Activated CD4-positive, CD25-positive, alpha-beta regulatory T cell treated with anti-CD3 and anti-CD28 coated beads, Interleukin-2, amount 50 U/mL, for 72 hours (primary cell): ENCODE measurements around the gene ANO8.
"Not testable (repeated sequence)": the region's sequence is repeated elsewhere in the genome, so short reads cannot be mapped to it uniquely, and the experiment has no call there.

Source experiments
- DNase-seq: peaks from one replicate; pipeline ENCODE4 v3.0.0; 2021

ANO8 gene

DNA sequence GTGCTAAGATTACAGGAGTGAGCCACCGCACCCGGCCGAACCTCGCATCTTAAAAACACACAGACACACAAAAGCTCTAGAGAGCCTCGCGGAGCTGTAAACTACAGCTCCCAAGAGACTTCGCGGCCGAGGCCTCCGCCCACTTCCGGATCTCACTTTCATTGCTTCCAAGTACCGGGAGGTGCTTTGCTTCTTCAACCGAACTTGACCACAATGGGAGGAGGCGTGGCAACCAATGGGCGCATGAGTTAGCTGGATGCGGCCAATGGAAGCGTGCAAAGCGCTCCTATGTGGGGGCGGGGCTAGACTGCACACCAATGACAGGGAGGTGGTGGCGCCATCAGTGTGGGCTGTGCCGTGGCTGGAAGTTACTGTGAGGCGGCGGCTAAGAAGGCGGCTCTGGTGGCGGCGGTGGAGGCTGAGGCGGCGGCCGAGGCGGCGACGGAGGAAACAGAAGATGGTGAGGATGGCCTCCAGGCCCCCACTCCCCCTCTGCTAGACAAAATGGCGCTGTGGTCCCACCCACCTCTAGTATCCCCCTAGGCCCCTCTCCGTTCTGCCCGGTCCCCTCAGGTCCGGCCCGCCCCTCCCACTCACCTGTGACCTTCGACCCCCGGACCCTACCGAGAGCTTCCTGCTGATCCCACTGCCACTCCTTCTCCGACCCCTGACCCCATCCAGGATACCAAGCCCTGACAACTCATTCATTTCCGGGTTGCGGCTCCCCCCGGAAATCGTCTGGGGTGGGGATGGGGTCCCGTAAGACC, 25.3 kb downstream of the ANO8 start, which contains the start of gene DDA1:
DDA1 (plus strand) TSS at position 366 of the 767 bp plus-strand sequence; CDS start at position 458, 92 bp downstream.
- DNase-seq, result peak; percentile 96

- no peak for DNase-seq
Observed at GRCh38 chr19:17307876-17308377, 26.7 kb downstream of the ANO8 start.

DNA sequence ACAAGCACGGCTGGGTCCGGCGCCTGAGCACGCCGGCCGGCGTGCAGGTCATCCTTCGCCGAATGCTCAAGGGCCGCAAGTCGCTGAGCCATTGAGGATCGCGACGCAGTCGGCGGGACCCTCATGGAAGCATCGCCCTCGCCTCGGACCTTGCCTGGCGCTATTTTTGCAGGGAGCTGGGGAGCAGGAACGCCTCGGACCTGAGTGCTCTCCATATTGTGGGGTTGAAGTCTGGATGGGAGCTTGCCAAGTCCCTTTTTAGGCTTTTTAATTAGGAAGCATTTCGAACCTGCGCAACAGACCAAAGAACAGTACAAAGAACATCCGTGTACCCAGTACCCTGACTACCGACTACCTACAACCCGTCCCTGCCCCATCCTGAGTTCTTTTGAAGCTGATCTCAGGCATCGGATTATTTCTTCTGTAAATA, 28.4 kb downstream of the ANO8 start:
- DNase-seq, result no peak

DNA sequence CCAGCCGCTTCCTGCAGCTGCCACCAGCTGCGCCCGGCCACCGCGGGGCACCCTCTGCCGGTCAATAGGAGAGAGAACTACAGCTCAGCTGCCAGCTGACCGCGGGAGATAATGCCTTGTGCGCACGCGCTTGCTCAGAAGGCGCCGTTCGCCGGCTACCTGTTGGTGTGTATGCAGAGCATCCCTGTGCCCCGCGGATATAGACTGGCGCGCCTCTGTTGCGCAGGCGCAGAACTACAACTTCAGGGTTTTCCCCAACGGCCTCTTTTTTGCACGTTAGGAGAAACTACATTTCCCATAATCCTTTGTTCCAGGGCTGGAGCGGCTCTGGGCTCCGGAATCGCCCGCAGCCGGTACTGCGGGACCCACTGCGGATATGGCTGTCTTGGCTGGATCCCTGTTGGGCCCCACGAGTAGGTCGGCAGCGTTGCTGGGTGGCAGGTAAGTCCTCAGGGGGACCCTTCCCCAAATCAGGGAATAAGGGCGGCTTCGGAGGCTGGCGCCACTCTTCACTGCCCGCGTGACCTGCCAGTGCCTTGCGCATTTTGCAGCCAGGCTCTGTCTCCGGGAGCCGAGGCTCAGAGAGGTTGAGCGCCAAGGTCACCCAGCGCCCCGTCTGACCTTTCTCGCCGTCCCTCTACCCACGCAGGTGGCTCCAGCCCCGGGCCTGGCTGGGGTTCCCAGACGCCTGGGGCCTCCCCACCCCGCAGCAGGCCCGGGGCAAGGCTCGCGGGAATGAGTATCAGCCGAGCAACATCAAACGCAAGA, 29.0 kb downstream of the ANO8 start, which contains the start of gene MRPL34:
MRPL34 (plus strand) TSS at position 356 of the 768 bp plus-strand sequence; CDS start at position 377, 21 bp downstream.
- DNase-seq, result peak; percentile 92

GRCh38 chr19:17305216-17305516, 29.5 kb downstream of the ANO8 start:
- DNase-seq, result no peak

GRCh38 chr19:17304386-17305215, 30.1 kb downstream of the ANO8 start:
- DNase-seq, result no peak

DNA sequence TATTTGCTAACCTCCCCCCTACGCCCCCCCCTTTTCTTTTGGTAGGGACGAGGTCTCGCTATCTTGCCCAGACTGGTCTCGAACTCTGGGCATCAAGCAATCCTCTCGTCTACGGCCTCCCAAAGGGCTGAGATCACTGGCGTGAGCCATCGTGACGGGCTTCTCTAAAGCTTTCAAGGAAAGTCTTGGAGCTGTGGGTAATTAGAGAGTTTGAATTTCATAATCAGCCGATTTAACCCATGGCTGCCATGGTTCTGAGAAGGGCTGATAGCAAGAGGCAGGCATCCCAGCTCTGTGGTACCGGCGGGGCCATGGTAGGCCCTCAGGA, 30.8 kb downstream of the ANO8 start:
- no peak for DNase-seq

- DNase-seq, result peak; percentile 97
Observed at GRCh38 chr19:17303167-17303939, 31.3 kb downstream of the ANO8 start, which contains the start of gene ABHD8. TSS of gene ABHD8 (minus strand) at chr19:17303425. CDS start at chr19:17301616, 1,809 bp downstream.

DNA sequence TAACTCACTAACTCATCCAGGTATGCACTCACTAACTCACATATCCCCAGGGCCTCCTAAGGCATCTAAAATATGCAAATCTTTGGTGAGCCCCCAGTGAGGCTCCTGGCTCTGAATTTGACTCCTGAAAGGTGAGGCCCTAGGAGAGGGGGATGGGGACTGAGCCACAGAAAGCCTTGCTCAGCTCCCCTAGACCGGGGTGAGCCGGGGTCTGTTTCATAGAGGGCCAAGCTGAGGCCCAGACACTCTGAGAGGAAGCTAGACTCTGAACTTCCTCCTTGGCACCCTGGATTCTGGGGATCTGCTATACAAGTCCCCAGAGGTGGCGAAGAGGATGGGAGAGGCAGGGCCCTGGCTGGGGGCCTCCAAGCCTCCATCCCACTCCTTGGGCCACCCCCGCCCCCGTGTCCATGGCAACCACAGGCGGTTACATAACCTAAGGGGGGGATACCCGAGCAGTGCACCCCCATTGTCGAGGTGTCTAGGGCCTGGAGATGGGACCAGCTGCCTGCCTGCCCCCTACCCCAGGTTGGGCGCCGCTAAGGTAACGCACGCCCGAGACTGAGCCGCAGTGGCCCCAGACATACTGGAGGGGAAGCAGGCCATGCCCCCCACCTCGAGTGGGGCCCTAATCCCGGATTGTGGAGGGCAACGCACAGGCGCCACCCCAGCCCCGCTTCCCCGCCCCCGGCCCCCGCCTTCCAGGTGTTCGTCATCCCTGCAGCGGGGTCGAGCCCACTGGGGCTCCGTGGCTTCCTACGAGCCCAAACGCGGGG, 32.1 kb downstream of the ANO8 start:
- DNase-seq, result no peak

DNA sequence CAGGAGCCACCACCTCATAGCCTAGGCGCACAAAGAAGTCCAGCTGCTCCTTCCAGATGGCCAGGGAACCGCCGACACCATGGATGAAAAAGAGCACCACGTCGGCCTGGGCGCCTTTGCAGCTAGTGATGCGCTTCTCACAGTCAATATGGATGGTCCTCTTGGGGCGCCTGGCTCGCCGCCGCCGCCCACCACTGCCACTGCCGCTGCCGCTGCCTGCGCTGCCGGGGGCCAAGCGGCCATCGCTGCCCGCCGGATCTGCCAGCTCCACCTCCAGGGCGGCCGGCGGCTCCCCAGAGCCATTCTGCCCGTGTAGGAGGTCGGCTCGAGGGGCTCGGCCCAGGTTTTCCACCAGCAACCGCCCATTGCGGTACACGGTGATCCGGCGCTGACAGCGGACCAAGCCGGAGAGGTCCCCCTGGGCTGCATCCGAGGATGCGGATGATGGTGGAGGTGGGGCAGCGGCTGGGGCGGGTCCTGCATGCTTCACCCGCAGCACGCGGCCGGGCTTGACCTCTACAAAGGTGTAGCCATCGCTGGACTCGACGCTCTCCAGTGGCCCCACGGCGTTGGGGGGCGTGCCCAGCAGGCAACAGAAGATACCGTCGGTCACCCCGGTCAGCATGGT, 33.5 kb downstream of the ANO8 start:
- DNase-seq, result no peak

- no peak for DNase-seq
Observed at GRCh38 chr19:17296976-17297375, 37.7 kb downstream of the ANO8 start.

DNA sequence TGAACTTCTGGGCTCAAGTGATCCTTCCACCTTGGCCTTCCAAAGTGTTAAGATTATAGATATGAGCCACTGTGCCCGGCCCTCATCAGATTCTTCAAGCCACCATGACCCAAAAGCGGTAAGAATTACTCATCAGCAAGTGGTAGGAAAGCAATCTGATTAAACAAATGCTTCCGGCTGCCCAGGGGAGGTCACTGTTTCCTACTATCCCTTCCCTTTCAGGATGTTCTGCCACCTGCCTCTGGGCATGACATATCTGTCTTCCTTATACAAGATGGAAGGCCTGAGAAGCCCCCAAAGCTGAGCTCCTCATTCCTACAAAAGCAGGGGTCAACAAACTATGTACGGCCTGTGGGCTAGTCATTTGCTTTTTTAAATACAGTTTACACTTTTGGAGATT, 38.4 kb downstream of the ANO8 start:
- DNase-seq, result no peak

DNA sequence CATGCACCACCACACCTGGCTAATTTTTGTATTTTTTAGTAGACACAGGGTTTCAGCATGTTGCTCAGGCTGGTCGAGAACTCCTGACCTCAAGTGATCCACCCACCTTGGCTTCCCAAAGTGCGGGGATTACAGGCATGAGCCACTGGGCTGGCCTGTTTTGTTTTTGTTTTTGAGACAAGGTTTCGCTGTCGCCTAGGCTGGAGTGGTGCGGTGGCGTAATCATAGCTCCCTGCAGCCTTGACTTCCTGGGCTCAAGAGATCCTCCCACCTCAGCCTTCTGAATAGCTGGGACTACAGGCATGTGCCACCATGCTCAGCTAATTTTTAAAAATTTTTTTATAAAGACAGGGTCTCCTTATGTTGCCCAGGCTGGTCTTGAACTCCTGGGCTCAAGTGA, 39.1 kb downstream of the ANO8 start:
- not testable (repeated sequence) for DNase-seq

GRCh38 chr19:17294051-17294891, 40.4 kb downstream of the ANO8 start:
- peak; percentile 71 for DNase-seq

GRCh38 chr19:17293605-17294004, 41.0 kb downstream of the ANO8 start:
- DNase-seq, result no peak

- DNase-seq, result peak; percentile 80
Observed at GRCh38 chr19:17292301-17293074, 42.2 kb downstream of the ANO8 start.

GRCh38 chr19:17289489-17289888, 45.2 kb downstream of the ANO8 start:
- no peak for DNase-seq

- DNase-seq, result no peak
Observed at GRCh38 chr19:17286752-17287151, 47.9 kb downstream of the ANO8 start.

GRCh38 chr19:17286263-17286662, 48.4 kb downstream of the ANO8 start:
- DNase-seq, result no peak
